GM21576 (cell line): Measurements from ENCODE around the gene PLCB1.
A peak's percentile ranks its signal among the peaks of the same experiment; 100 is the strongest.

Experiments used
- ATAC-seq: cut with Tn5 transposase; IDR thresholded peaks from one replicate; pipeline ENCODE4 v1.9.1; 2021; ENCODE audit warnings: mild to moderate bottlenecking, moderate library complexity; ENCODE audit not compliant: unreplicated experiment

PLCB1 gene

DNA sequence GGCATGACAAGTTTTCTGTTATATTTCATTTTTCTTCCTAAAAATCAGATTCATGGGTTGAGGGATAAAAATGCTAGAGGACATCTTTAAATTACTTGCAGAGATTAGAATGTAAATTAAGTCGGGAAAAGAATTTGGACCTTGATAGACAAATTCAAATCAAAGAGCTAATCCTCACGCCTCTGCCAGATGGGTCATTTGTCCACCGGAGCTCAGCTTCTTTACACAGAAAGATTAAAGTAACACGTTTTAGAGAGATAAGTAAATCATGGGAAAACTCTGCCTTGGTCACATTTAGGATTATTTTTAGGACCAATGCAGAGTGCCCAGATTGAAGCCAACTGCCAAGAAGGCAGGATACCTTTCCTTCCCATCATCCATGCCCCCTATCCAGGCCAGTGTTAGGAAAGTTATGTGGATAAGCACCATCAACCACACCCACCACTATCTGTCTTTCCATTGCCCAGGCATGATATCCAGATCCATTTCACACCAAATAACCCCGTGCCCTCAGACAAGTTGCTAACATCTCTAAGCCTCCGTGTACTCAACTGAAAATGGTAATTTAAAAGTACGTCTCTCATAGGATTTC, 539.4 kb downstream of the PLCB1 start:
- no peak for ATAC-seq

- no peak for ATAC-seq
Measured at GRCh38 chr20:8673116-8673515, 541.0 kb downstream of the PLCB1 start.

- no peak for ATAC-seq
Measured at GRCh38 chr20:8675896-8676295, 543.8 kb downstream of the PLCB1 start.

DNA sequence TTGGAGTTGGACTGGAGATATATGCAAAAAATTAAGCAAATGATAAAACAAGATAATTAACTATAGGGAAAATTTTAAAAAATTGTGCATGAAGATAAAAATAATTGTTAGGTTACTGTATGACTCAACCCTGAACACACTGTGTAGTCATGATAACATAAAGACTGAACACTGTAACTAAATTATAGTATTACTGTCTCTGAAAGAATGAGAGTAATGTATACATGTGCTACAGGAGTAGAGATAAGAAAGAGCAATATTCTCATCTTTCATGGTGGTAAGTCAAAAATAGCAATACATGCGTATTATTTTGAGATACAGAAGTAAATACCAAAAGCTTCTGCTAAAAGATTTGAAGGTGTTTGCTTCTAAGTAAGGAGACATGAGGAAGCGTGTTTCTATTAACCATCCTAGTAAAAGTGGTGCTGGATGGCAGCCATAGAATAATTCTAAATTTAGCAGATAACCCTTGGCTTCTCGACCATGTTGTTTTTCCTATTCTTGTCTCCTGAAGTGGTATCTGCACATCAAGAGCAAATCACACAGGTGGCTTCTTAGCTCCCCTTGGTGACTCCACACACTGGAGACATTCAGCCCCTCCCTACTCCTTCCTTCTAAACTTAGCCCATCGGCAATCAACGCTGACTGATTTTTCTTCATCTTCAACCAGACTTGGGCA, 546.2 kb downstream of the PLCB1 start:
- ATAC-seq, result no peak

DNA sequence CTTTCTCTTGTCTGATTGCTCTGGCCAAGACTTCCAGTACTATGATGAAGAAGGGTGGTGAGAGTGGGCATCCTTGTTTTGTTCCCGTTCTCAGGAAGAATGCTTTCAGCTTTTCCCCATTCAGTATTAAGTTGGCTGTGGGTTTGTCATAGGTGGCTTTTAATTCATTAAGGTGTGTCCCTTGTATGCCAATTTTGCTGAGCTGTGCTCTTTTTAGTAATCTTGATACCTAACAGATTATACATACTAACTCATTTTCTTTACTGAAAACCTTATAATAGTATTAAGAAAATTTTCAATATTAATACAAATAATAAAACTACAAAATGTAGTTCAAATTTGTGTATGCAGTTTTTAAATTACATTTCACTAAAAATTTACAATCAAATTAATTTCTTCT, 557.3 kb downstream of the PLCB1 start:
- no peak for ATAC-seq

DNA sequence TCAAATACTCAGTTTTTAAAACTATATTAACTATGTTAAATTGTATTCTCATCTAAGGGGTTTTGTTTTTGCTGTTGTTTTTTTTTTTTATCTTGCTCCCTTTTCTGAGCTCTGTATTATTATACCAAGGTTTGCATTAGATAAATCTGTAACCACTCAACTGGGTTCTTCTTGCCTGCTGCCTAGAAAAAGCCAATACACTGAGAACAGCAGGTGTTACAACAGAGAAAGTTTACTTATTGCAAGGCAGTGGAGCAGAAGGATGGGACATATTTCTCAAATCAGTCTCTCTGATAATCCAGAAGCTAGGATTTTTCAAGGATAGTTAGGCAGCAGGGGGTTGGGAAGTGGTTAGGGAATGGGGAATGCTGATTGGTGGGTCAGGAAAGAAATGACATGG, 558.0 kb downstream of the PLCB1 start:
- ATAC-seq, result no peak

DNA sequence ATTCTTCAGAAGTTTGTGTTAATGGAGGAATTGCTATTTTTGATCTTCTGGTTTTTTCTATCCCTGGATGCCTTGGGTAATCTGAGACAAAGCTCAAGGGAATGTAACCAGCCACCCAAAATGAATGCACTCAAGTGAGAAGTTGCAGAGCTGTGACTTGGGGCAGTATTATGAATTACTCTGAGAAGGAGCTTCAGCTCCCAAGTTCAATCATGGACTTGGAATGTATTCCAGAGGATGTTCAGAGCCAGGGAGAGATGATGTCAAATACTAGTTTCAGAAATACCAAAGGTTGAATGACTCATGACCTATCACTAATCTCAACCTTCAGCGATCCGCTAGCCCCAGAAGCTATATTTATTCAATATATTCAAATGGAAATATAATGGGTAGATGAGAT, 561.6 kb downstream of the PLCB1 start:
- no peak for ATAC-seq

- no peak for ATAC-seq
Measured at GRCh38 chr20:8700756-8701155, 568.7 kb downstream of the PLCB1 start.

DNA sequence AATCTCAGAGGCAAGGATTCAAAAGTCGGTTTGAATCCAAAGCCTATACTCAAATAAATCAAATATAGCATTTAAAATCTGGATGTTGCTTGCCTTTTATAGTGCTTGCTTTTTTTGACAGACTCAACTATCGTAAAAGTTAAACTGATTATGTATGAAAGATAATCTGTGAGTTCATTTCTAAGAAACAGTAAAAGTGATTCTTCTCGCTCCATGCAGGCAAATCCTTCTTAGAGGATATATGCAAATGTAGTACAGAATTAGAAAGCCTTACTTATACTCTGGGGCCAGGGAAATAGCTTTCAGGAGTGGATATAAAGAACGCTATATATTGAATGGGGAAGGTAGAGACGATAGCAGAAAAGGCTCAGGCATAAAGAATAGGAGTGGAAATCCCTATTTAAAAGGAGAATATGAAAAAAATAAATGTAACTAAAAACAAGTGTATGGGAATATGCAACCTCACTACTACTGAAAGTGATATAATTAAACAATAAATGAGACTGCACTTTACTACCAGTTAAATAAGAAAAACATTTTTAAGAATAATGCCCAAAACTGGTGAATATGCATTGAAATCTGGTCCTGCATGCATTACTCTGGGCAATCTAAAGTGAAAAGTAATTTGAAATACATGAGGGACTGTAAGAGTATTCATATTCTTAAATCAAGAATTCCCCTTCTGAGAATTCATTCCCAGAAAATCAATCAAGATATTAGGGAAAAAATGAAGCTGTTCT, 575.1 kb downstream of the PLCB1 start:
- no peak for ATAC-seq

DNA sequence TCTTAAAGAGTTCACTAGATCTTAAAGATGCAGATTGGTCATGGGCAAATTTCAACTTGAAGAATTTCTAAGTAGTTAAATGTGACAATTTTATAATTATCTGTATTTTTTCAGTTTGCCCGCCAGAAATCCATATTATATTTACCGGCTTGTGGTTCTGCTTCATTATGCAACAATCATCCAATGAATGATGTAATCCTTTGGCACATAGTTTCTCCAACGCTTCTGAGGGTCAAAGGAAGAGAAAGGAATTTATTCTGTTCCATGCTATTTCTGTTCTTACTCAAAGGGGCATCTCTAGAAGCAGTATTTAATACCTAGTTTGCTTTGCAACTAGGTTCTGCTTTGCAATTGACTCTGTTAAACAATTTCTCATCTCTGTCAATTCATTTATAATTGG, 577.6 kb downstream of the PLCB1 start:
- ATAC-seq, result no peak

DNA sequence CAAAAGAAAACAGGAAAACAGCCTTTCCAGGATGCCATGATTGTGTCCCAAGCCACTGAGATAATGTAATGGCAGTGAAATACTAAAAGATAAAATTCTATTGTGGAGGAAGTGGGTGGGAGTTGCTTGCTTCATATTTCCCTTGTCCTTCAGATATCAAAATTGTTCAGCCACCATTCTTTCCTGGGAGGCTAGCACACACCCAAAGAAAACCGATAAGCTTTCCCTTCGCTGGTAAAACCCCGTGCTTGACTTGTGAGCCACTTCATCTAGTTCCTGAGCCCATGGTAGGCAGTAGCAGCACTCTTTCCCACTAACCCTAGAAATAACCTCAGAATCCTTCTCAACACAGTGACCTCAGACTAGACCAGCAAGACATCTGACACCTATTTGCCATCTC, 579.4 kb downstream of the PLCB1 start:
- ATAC-seq, result no peak

DNA sequence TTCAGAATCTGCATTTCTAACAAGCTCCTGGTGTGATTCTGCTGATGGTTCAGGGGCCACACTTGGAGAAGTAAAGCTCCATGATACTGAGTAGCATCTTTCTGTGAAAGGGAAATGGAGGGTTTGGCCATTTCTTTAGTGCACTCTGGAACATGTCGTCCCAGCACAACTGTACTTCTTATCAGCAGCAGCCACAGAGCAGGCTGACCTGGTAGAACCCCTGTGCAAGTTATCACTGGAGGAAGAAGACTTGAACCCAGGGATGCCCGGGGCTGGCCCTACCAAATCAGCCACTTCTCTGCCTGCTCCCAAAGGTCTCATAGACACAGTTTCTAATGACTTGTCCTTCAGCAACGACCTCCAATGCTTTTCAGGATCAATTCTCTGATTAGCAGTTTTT, 582.1 kb downstream of the PLCB1 start:
- ATAC-seq, result no peak

DNA sequence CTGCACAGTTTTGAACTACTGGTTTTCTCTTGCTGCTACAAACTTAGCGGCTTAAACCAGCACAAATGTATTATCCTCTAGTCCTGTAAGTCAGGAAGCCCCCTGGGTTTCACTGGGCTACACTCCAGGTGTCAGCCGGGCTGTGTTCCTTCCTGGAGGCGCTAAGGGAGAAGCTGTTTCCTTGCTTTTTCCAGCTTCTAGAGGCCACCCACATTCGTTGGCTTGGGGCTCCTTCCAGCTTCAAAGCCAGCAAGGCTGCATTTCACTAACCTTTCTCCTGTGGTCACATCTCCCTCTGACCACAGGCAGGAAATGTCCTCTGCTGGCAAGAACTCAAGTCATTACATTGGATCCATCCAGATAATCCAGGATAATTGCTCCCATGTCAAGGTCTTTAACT, 586.2 kb downstream of the PLCB1 start:
- ATAC-seq, result no peak

DNA sequence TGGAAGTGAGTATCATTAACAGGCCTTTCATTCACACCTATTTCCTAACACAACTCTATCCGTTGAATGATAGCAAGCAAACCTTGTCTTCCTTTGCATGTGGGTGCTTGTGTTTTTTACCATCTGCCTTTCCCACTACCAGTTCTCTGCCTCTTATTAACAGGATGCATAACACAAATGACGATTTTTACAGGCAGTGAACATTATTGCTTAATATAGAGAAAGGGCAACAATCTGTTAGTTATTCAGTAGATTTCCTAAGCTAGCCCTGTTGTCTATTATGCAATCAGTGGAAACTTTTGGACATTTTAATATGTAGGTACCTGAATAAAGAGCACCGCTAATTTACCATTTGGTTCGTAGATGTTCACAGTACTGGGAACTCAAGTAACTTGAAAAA, 588.0 kb downstream of the PLCB1 start:
- ATAC-seq, result no peak

- no peak for ATAC-seq
Measured at GRCh38 chr20:8721098-8721497, 589.0 kb downstream of the PLCB1 start.

DNA sequence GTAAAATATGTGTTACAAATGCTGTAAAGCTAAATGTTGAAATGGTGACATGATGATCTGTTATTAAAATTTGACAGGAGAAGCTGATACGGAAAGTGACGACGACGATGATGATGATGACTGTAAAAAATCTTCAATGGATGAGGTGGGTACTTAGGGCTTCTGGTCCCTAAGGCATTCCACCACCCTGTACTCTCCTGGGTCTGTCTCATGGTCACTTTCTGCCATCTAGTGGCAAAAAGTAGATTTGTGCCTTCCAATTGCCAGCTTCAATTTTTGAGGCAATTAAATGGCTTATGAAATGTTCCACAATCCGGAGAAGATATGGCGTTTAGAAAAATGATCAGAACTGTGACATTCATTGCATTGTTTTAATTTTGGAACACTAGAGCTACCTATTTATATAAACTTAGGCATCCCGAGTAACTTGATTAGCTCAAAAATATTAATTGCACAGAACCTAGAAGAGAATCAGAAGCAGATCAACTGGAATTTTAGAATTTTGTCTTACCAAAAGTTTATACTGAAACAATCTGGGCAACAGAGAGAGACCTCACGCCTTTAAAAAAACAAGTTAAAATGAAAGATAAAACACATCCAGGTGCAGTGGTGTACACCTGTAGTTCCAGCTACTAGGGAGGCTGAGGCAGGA, 590.3 kb downstream of the PLCB1 start:
- ATAC-seq, result peak; percentile 78

- ATAC-seq, result no peak
Measured at GRCh38 chr20:8723296-8723695, 591.2 kb downstream of the PLCB1 start.

DNA sequence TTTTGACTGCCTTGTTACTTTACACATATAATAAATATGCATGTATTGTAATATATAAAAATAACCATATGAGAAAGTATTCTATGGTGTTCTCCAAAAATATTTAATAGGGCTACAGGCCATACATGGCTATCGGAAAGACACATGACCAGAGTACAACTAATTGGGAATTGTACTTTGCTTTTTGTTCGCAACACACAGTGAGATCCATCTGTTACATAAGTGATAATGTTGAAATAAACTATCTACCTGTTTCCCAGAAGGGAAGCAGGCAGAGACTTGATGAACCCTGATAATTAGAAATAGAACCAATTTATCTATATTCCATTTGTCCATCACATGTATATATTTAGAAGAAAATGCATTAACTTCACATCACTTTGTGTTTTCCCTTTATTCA, 592.8 kb downstream of the PLCB1 start:
- ATAC-seq, result no peak

- no peak for ATAC-seq
Measured at GRCh38 chr20:8726460-8726859, 594.4 kb downstream of the PLCB1 start.

- no peak for ATAC-seq
Measured at GRCh38 chr20:8735014-8735413, 602.9 kb downstream of the PLCB1 start.

- no peak for ATAC-seq
Measured at GRCh38 chr20:8735674-8736073, 603.6 kb downstream of the PLCB1 start.

GRCh38 chr20:8740265-8740664, 608.2 kb downstream of the PLCB1 start:
- peak; percentile 79 for ATAC-seq
